OCI-LY1 (cell line): ENCODE data around the gene PILRA.
"Not testable (repeated sequence)": the region's sequence is repeated elsewhere in the genome, so short reads cannot be mapped to it uniquely, and the experiment has no call there.

ENCODE experiments used
- H2AFZ ChIP-seq: fragments of 200-600 bp; sonication (generic), shearing (Covaris generic); 2 replicates; pipeline ENCODE4 v1.6.0; 2014; ENCODE audit warnings: antibody characterized with exemption, mild to moderate bottlenecking, low read length
- H3F3A ChIP-seq: fragments of 200-600 bp; sonication (generic), shearing (Covaris generic); 2 replicates; pipeline ENCODE4 v1.6.0; 2014; ENCODE audit warnings: mild to moderate bottlenecking, antibody characterized with exemption, low read length, moderate library complexity; ENCODE audit not compliant: insufficient read depth
- H3K27ac ChIP-seq: fragments of 200-600 bp; sonication (generic); 2 replicates; pipeline ENCODE4 v1.5.1; 2014; ENCODE audit warnings: low read length, mixed run types, mild to moderate bottlenecking, low read depth; ENCODE audit not compliant: poor library complexity, severe bottlenecking
- H3K27me3 ChIP-seq: fragments of 200-600 bp; sonication (generic); 2 replicates; pipeline ENCODE4 v1.6.0; 2014; ENCODE audit warnings: antibody characterized with exemption, mild to moderate bottlenecking, low read length, moderate library complexity; ENCODE audit not compliant: insufficient read depth
- H3K36me3 ChIP-seq: fragments of 200-600 bp; sonication (generic); 2 replicates; pipeline ENCODE4 v1.6.1; 2014; ENCODE audit warnings: mild to moderate bottlenecking, antibody characterized with exemption, low read length, moderate library complexity, mixed read lengths; ENCODE audit not compliant: insufficient read depth
- H3K4me1 ChIP-seq: fragments of 200-600 bp; sonication (generic); 2 replicates; pipeline ENCODE4 v1.5.1; 2014; ENCODE audit warnings: mild to moderate bottlenecking, low read length, moderate library complexity; ENCODE audit not compliant: insufficient read depth, severe bottlenecking
- H3K4me2 ChIP-seq: fragments of 200-600 bp; sonication (generic), shearing (Covaris generic); 2 replicates; pipeline ENCODE4 v1.6.1; 2014; ENCODE audit warnings: low read length
- H3K4me3 ChIP-seq: fragments of 200-600 bp; sonication (generic); 2 replicates; pipeline ENCODE4 v1.5.1; 2014; ENCODE audit warnings: low read length, low read depth, mild to moderate bottlenecking, mixed read lengths; ENCODE audit not compliant: poor library complexity, severe bottlenecking
- H3K79me2 ChIP-seq: fragments of 200-600 bp; shearing (Covaris generic); 2 replicates; pipeline ENCODE4 v1.6.1; 2016; ENCODE audit warnings: mixed run types, low read length, mixed read lengths; ENCODE audit not compliant: insufficient read depth
- H3K9ac ChIP-seq: fragments of 200-600 bp; sonication (generic), shearing (Covaris generic); 2 replicates; pipeline ENCODE4 v1.6.1; 2014; ENCODE audit warnings: mild to moderate bottlenecking, low read length, mixed read lengths
- H3K9me2 ChIP-seq: fragments of 200-600 bp; sonication (generic), shearing (Covaris generic); 2 replicates; pipeline ENCODE4 v1.6.1; 2014; ENCODE audit warnings: low read depth, mild to moderate bottlenecking, low read length, mixed read lengths
- H3K9me3 ChIP-seq: fragments of 200-600 bp; shearing (Covaris generic); 2 replicates; pipeline ENCODE4 v1.6.1; 2014; ENCODE audit warnings: low read length, mixed read lengths
- H4K20me1 ChIP-seq: fragments of 200-600 bp; sonication (generic), shearing (Covaris generic); 2 replicates; pipeline ENCODE4 v1.6.0; 2016; ENCODE audit warnings: mild to moderate bottlenecking, low read length; ENCODE audit not compliant: insufficient read depth
- EZH2 ChIP-seq: fragments of 200-600 bp; sonication (generic), shearing (Covaris generic); IDR thresholded peaks from 2 replicates; pipeline ENCODE4 v1.8.0; 2017; ENCODE audit warnings: borderline replicate concordance, mixed run types, mild to moderate bottlenecking, antibody characterized with exemption, low read length, moderate library complexity, mixed read lengths
- TF ChIP-seq, protein P1 (sequence below): fragments of 200-600 bp; sonication (generic), shearing (Covaris generic); IDR thresholded peaks from 2 replicates; pipeline ENCODE4 v1.5.1; 2017; ENCODE audit warnings: mild to moderate bottlenecking, antibody characterized with exemption, low read length, moderate library complexity, mixed read lengths

PILRA gene

DNA sequence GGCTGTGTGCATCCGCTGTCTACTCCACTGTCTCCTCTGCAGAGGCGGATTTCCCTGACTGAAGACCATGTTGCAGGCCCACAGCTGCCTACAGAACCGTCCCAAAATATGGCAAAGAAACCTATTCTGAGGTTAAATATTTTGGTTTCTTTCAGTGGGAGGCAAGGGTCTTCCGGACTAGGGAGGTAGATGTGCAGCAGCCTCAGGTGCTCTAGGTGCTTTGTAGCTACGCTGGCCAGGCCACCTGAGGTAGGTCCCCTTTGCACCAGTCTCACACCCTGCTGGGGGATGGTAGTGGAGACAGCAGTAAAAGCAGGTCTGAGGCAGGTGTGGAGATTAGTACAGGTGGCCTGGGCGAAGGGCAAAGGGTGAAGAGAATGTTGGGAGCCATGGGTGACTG lies 23.5 kb upstream of the PILRA start:
- H3K4me1 ChIP-seq: peaks cover 3% of the 10 kb centered on the region
- no peaks in the 10 kb centered on the region for H3F3A ChIP-seq
- H3K9me3 ChIP-seq: no peaks in the 10 kb centered on the region
- no peaks in the 10 kb centered on the region for H3K27me3 ChIP-seq
- no peaks in the 10 kb centered on the region for H3K79me2 ChIP-seq
- H3K4me3 ChIP-seq: no peak overlapping the region
- no peak overlapping the region for H2AFZ ChIP-seq
- no peak overlapping the region for H3K9ac ChIP-seq
- H3K4me2 ChIP-seq: no peak overlapping the region
- TF ChIP-seq EZH2: no peak
- TF ChIP-seq, protein P1, sequence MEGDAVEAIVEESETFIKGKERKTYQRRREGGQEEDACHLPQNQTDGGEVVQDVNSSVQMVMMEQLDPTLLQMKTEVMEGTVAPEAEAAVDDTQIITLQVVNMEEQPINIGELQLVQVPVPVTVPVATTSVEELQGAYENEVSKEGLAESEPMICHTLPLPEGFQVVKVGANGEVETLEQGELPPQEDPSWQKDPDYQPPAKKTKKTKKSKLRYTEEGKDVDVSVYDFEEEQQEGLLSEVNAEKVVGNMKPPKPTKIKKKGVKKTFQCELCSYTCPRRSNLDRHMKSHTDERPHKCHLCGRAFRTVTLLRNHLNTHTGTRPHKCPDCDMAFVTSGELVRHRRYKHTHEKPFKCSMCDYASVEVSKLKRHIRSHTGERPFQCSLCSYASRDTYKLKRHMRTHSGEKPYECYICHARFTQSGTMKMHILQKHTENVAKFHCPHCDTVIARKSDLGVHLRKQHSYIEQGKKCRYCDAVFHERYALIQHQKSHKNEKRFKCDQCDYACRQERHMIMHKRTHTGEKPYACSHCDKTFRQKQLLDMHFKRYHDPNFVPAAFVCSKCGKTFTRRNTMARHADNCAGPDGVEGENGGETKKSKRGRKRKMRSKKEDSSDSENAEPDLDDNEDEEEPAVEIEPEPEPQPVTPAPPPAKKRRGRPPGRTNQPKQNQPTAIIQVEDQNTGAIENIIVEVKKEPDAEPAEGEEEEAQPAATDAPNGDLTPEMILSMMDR: no peak
- H3K27ac ChIP-seq: no peak overlapping the region
- peaks cover 85% of the 10 kb centered on the region for H3K36me3 ChIP-seq
- no peaks in the 10 kb centered on the region for H4K20me1 ChIP-seq
- no peaks in the 10 kb centered on the region for H3K9me2 ChIP-seq

DNA sequence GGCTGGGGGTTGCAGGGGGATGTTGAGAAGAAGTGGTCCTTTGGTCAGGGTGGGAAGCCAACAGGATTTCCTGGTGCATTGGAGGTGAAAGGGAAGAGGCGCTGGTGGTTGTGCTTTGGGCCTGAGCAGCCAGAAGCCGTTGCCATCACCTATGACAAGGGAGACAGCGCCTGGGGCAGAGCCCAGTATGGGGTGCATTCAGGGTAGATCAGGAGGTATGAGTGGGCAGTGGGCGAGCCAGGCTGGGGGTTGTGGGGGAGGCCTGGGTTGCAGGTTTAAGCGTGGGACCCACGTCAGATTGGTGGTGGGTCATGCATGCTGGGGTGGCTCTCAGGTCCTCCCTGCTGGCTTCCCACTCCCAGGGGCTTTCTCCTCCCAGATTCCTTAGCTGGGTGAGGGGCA lies 21.6 kb upstream of the PILRA start:
- H3K9me2 ChIP-seq: no peaks in the 10 kb centered on the region
- H4K20me1 ChIP-seq: no peaks in the 10 kb centered on the region
- H2AFZ ChIP-seq: no peak overlapping the region
- H3K79me2 ChIP-seq: no peaks in the 10 kb centered on the region
- no peak overlapping the region for H3K4me3 ChIP-seq
- H3K27me3 ChIP-seq: no peaks in the 10 kb centered on the region
- H3K36me3 ChIP-seq: peaks cover 94% of the 10 kb centered on the region
- no peaks in the 10 kb centered on the region for H3K4me1 ChIP-seq
- no peak overlapping the region for H3K27ac ChIP-seq
- no peak overlapping the region for H3K4me2 ChIP-seq
- H3F3A ChIP-seq: no peaks in the 10 kb centered on the region
- no peaks in the 10 kb centered on the region for H3K9me3 ChIP-seq
- no peak for TF ChIP-seq EZH2
- TF ChIP-seq, protein P1: no peak
- no peak overlapping the region for H3K9ac ChIP-seq

DNA sequence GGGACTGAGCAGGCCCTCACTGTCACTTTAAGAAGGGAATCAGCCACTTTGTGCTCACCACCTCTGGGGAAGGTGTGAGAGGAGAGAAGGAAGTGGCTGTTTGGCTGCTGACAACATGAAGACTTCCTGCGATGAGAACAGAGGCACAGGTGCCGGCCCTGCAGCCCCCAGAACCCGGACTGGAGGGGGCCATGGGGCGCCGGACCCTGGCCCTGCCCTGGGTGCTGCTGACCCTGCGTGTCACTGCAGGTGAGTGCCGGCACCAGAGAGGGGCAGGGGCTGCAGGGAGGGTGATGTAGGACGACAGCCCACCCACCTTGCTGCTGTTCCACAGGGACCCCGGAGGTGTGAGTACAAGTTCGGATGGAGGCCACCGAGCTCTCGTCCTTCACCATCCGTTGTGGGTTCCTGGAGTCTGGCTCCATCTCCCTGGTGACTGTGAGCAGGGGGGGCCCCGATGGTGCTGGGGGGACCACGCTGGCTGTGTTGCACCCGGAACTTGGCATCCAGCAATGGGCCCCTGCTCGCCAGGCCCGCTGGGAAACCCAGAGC lies 21.0 kb upstream of the PILRA start:
- H3K9me3 ChIP-seq, H3K9me2 ChIP-seq, H3F3A ChIP-seq, H3K27ac ChIP-seq, H3K79me2 ChIP-seq, H2AFZ ChIP-seq, H3K27me3 ChIP-seq, H3K4me1 ChIP-seq, H3K9ac ChIP-seq, H4K20me1 ChIP-seq, H3K4me3 ChIP-seq, H3K4me2 ChIP-seq: not testable (repeated sequence)
- peaks cover 94% of the 10 kb centered on the region for H3K36me3 ChIP-seq

DNA sequence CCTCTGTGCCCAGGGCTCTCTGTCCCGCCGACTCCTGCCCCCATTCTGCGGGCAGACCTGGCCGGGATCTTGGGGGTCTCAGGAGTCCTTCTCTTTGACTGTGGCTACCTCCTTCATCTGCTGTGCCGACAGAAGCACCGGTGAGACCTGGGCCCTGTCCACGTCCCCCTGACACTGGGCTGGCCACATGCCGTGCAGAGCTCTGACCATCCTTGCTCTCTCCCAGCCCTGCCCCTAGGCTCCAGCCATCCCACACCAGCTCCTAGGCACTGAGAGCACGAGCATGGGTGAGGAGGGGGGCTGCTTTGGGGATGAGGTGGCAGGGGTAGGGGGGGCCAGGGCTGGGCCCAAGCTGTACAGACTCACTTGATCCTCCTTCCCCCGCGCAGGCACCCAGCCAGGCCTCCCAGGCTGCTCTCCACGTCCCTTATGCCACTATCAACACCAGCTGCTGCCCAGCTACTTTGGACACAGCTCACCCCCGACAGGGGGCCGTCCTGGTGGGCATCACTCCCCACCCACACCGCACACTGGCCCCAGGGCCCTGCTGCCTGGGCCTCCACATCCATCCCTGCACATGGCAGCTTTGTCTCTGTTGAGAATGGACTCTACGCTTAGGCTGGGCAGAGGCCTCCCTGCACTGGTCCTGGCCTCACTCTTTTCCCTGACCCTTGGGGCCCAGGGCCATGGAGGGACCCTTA lies 20.2 kb upstream of the PILRA start:
- Histone ChIP-seq H3K4me1 (no peaks in the 10 kb centered on the region), H3K36me3 (peaks cover 93% of the 10 kb centered on the region), H2AFZ (no peak overlapping the region), H3K9me3 (no peaks in the 10 kb centered on the region), H3F3A (no peaks in the 10 kb centered on the region), H3K4me3 (no peak overlapping the region), H4K20me1 (no peaks in the 10 kb centered on the region), H3K27ac (no peak overlapping the region), H3K79me2 (no peaks in the 10 kb centered on the region), H3K9ac (no peak overlapping the region), H3K27me3 (no peaks in the 10 kb centered on the region), H3K9me2 (no peaks in the 10 kb centered on the region), H3K4me2 (no peak overlapping the region)
- TF ChIP-seq, protein P1: no peak
- no peak for TF ChIP-seq EZH2
